Suppressor macrophage (primary cell): ENCODE data around the gene TEAD1.

ENCODE experiments used
- DNase-seq, 4 experiments: peaks; one replicate each; pipeline ENCODE4 v3.0.0-alpha.2; 2020 to 2022

Gene TEAD1

DNA sequence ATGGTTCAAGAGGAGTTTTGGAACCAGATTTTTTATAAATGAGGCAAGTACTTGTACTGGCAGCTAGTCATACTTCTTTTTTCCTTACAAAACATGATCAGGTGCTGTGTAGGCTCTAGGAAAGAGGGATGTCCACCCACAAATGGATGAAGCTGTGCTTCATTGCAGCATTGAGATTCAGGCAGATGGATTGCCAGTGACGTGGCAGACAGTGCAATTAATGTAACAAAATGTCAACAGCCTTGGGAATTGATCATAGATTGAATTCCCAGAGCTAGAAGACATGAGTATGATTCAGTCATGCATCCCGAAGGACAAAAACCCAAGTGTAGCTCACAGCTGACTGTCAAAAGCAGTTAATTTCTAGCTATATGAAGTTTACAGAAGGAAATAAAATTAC is 235.7 kb downstream of the TEAD1 start:
- no peak for DNase-seq

DNA sequence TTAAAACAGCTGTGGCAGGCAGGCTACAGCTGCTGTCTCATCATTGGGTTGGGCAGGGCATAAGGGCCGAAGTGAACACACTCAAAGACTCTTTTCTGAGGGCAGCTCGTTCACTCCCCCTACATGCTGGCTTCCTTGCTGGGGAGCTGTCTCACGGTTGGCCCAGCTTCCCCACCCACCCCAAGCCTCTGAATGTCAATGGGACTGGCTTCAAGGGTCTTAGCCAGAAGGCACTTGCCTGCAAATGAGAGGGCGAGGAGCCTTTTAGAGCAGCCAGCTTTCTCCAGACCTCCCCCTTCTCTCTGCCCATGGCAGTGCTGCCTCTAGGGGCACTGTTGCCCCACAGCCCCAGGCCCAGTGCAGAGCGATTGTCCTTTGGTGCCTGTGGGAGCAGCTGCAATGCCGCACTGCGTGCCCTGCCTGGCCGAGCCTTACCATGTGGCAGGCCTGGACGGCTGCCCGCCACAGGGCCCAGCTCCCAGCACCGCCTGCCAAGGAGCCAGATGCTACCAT is 240.2 kb downstream of the TEAD1 start:
- DNase-seq: peak in 3 of 4 experiments; percentile 4 to 13 (median 9)

DNA sequence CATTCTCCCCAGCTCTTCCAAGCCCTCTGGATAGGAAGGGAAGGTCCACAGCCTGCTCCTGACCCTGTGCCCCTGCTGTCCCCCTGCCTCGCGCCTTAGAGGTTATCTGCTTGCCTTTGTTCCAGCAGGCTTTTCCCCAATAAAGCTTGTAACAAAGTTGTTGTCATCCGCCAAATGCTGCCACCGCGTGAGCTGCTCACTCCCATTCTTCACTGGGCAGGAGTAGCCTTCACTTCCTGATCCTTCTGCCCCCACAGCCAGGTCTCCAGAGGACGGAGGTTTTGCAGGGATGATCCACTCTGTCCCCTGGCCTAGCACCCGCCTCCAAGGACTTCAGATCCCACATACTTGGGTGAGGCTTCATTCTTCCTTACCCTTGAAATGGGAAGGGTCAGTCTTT is 240.9 kb downstream of the TEAD1 start:
- no peak for DNase-seq

DNA sequence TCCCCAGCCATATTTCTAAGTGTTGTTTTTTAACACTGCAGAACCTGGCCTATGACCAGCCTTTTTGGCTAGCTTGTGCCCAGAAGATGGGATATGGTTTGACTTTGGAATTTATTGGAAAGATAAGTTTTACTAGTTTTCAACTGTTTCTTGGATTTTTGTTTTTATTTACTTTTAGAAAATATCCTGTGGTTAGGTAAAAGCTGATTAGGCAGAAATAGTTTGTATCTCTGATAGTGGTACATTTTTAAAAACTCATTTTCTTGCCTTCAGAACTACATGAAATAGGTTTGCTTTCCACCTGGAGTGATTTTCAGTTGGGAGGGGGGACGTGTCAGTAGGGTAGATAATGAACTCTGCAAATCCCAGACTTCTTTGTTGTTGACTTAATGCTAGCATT is 243.6 kb downstream of the TEAD1 start:
- DNase-seq: no peak

DNA sequence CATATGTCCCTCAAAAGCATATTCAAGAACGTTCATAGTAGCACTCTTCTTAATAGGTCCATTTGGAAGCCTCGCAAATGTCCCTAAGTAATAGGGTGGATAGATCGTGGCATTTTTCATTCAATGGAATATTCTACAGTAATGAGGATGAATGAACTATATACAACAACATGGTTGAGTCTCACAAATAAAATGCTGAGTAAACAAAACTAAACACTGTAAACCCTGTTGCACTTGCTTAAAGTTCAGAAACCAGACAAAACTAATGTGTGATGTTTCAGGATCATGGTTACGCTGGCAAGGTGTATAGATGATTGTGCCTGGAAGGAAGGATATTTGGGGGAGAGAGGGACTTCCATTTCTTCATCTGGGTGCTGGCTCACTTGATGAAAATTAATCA is 244.4 kb downstream of the TEAD1 start:
- DNase-seq: no peak

DNA sequence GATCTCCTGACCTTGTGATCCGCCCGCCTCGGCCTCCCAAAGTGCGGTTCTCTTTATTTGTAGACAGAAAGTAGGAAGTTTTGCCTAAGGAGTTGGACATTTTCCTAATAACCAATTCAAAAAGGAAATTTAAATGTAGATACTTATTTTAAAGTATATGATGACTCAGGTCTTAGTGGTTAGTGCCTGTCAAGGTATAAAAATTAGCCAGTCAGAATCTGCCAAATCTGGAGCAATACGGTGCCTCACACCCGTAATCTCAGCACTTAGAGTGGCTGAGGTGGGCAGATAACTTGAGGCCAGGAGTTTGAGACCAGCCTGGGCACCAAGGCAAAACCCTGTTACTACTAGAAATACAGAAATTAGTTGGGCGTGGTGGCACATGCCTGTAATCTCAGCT is 248.2 kb downstream of the TEAD1 start:
- DNase-seq: no peak

DNA sequence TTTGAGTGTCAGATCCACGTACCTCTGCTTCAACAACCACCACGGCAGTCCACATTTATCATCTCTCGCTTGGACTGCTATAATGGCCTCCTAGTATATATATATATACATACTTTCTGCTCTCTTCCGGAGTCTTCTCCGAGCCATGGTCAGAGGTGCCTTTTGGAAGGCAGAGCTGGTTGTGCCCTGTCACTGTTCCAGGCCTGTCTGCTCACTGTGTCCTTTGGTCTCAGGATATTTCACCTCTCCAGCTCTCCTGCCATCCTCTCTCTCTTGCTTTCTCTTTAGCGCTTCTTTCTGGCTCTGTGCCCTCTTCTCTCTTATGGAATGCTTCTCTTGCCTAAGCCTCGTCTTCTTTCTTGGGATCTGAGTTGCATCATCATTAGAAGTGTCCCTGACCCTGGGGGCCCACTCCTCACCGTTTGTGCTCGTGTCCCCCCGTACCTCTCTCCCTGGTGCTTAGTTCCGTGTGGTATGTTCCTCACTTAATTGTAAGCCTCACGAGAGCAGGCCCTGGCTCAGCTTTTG is 248.8 kb downstream of the TEAD1 start:
- DNase-seq: no peak

DNA sequence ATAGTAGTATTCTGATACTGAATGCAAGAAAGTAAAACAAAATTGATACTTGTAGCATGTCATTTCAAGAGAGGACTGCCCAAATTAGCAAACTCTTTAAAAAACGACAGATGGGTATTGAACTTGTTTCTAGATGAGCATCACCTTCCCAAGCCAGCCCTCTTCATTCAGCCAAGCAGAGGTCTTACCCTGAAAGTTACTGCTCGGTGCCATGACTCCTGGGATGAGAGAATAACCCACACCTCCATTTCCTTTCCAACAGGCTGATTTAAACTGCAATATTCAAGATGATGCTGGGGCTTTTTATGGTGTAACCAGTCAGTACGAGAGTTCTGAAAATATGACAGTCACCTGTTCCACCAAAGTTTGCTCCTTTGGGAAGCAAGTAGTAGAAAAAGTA is 250.4 kb downstream of the TEAD1 start:
- DNase-seq: no peak

DNA sequence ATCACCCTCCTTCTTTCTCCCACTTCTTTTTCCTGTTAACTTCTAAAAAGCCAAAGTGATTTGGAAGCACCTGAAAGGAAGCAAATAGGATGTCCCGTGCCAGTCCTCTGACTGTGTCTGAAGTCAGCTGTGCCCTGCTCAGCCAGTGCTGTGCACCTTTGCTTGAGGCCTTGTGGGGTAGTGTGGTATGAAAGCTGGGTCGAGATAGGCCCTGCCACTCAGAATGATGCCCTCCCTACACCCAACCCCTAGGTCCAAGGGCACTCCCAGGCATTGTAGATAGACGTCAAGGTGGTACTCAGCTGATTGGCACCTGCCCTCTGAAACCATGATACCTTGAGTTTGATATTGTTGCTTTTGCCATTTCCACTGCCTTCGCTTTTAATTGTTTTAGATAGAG is 251.3 kb downstream of the TEAD1 start:
- no peak for DNase-seq

DNA sequence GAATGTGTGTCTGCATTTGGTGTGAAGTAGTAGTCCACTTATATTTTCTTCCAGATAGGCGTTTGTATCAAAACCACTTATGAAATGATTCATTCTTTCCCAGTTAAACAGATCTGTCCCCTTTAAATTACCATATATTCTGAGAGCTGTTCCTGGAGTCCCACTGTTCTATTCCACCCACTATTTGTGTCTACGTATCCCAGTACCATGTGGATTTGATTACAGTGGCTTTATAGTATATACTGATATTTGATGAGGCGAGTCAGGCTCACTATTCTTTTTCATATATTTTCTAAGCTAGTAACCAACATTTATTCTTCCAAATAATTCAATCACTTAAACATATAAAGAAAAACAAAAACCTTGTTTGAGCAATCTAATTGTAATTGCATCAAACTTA is 253.0 kb downstream of the TEAD1 start:
- DNase-seq: no peak

DNA sequence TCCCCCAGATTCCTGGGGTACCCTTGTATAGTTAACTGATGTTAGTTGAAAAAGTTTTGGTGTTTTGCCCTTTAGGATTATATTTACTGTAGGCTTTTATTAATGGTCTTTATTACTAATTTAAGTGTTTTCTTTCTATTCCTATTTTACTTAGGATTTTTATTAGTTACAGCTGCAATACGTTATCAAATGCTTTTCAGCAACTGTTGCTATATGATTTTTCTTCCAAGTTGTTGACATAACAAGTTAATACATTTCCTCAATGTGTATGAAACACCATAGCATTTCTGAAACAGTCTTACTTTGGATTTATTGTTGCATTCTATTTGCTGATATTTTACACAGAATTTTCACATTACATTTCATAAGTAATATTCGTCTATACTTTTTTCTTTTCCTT is 253.7 kb downstream of the TEAD1 start:
- DNase-seq: no peak

DNA sequence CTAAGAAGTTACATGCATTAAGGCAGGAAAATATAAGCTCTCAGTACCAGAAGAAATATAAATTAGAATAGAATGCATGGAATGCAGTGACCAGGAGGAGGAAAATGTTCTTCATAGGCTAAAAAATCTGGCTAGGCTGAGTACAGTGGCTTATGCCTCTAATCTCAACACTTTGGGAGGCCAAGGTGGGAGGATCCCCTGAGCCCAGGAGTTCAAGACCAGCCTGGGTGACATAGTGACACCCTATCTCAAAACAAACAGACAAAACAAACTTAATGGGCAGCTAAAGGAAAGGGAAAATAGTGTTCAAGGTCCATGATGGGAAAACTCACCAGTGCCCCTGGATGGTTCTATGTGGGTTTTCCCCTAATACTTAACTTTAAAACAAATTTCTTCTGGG is 256.6 kb downstream of the TEAD1 start:
- no peak for DNase-seq

DNA sequence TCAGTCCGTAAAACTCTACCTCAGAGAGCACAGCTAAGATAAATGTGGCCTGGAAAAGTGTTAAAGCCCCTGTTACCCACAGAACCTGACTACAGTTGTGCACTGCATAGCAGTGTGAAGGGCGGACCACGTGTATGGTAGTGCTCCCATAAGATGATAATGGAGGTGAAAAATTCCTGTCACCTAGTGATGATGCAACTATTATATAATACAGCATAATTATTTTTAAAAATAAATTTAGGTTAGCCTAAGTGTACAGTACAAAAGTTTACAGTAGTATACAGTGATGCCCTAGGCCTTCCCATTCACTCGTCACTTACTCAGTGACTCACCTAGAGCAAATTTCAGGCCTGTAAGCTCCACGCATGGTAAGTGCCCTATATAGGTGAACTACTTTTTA is 258.3 kb downstream of the TEAD1 start:
- no peak for DNase-seq

DNA sequence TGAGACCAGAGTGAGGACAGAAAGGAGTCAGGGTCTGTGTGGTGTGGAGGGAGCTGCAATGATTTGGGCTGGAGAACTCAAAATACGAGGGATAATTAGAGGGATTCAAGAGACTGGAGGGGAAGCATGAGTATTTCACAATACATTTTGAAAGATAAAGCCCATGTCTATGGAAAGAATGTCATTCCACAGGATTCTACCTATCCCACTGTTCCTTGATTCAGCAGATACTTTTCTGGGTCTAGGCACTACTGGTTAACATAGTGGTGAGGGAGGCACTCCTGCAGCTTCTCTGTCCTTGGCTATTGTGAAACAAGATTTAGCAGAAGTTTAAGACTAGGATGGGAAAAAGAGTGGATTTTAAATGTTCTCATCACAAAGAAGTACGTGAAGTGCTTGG is 262.0 kb downstream of the TEAD1 start:
- no peak for DNase-seq

DNA sequence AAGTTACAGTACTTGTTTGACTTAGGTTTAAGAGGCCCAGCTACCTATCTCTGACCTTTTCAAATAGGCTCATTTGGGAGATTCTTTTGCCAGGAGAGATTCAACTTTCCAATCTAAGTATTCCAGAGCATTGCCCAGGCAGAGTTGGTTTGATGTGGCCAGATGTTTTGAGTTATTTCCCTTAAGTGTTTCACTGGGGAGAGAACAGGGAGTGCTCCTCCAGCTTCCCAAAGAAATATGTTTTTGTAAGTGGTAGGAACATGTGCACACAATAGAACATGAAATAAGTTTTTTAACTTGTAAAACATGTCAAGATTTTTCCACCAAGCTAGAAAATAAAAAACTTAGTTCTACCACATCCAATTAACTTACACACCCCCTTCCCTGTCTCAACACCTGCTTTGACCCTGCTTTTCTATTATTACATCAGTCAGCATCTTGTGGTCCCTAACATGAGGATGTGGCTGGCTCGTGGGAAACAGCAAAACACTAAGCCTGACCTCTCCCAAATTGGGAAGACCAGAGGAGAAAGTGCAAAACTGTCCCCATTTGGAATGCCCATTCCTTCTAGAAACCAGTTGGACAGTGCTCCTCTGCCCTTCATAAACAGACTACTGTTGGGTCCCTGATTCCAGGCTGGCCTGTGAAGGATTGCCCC is 264.5 kb downstream of the TEAD1 start:
- no peak for DNase-seq

DNA sequence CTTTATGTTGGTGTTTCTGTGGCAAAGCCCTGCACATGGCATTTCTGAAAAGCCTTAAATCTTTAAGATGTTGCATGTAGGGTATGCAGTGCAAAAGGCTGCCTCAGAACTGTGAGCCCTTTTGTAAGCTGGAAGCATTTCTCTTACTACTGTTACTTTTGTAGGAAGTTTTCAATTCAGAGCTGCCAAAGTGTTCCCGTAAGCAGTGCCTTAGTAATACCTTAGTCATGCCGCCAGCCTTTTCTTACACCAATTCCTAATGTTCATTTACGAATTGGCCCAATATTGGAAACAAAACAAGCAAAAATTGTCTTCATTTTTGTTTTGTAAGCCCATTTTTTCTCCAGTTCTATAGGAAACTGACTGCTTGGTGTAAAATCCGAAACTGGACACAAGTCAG is 267.4 kb downstream of the TEAD1 start:
- no peak for DNase-seq

DNA sequence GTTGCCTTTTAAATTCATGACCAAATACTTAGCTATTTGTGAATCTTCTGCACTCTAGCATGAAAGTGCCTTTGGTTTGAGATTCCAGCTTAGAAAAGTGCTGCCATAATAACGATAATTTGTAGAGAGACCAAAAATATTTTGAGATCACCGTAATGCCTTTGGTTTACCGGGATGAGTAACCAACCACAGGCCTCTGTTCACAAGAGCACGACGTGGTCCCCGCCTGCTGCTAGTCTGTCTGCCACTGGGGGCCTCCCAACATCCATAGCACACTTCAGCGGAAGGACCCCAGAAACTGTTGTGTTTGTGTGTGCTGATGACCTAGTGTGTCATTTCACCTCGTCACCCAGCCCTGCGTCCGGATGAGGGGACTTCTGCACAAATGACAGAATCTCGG is 267.9 kb downstream of the TEAD1 start:
- DNase-seq: no peak

DNA sequence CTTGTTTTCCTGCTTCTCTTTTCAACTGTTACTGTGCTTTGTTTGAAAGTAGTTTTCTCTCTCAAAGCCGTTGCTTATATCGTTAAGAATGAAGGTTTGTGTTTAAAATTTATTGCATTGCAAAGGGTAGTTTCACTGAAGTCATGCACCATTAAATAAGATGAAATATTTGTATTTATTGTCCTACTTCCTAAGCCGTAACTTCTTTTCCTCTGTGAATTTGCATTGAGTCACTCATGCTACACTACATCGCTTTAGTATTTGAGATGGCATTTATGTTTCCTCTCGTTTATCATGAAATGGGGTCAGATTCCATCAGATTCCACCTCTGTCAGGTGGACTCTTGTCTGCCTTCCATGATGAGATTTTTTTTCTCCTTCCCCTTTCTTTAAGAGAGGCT is 269.1 kb downstream of the TEAD1 start:
- DNase-seq: no peak

DNA sequence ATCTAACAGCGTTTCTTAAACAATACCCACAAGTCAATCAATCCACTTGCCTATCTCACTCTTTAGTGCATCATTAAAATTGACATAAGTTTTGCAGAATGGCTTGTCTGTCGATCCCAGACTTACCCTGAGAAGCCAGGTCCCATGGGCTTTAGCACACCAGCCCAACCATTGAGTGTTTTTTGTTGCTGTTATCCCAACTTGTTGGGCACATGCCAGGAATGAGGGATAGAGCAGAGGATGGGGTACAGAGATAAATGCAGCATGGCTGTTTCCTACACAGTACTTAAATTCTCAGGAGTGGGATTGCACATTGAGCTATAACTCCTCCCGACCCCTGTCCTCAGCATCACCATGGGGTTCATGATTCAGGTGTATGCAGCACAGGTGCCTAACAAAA is 270.7 kb downstream of the TEAD1 start:
- DNase-seq: no peak

DNA sequence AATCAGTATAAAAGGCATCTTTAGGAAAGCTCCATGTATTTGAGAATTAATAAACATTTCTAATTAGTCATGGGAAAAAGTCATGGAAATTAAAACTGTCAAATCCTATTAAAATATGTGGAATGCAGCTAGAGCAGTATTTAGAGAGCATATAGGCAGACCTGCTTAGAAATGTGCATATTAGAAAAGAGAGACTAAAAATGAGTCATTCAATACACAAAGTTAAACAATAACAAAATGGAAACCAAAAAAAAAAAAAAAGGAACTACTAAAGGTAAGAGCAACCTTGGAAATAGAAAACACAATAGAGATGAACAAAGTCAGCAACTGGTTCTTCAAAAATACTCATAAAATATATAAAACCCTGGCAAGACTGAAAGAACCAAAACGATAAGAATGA is 275.2 kb downstream of the TEAD1 start:
- DNase-seq: no peak

DNA sequence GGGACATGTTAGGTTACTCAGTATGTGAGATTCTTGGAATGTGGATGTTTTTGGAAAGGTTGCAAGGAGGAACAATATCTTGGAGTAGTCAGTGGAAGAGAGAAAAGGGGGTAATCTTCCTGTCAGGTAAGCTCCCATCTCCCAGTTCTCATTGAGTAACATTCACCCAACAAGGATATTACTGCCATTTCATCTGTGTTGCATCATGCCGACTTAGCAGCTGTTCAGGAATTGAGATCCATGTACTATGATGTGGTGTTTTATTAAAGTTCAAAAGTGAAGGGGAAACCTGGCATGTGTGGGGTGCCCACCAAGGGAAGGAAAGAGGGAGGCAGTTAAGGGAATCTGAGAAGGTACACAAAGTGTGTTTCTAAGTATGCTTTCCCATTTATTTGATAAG is 276.4 kb downstream of the TEAD1 start:
- no peak for DNase-seq

DNA sequence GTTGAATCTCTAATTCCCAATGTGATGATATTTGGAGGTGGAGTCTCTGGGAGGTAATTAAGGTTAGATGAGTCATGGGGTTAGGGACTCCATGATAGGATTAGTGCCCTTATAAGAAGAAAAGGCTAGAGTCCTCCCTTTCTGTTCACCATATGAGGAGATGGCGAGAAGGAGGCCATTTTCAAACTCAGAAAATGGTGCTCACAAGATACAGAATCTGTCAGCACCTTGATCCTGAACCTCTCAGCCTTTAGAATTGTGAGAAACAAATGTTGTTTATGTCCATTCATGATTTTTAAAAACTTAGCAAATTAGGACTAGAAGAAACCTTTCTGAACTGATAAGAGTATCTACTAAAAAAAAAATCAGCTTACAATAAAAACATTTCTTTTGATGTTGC is 277.2 kb downstream of the TEAD1 start:
- no peak for DNase-seq

DNA sequence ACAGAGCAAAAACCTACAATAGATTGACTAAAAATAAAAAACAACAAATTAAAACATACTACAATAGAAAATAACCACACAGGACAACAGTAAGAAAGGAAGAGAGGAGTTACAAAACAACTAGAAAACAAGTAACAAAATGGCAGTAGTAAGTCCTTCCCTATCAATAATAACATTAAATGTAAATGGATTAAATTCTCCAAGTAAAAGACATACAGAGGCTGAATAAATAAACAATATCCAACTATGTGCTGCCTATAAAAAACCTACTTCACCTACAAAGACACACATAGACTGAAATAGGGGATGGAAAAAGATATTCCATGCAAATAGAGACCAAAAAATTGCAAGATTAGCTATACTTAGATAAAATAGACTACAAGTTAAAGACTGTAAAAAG is 277.9 kb downstream of the TEAD1 start:
- DNase-seq: no peak

DNA sequence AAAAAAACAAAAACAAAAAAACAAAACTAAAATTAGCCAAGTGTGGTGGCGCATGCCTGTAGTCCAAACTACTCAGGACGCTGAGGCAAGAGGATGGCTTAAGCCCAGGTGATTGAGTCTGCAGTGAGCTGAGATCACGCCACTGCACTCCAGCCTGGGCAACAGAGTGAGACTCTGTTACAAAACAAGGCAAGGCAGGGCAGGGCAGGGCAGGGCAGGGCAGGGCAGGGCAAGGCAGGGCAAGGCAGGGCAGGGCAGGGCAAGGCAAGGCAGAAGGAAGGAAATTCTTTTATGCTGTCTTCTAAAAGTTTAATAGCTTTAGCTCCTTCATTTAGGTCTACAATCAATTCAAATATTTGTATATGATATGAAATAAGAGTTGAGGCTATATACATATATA is 284.8 kb downstream of the TEAD1 start:
- DNase-seq: no peak

DNA sequence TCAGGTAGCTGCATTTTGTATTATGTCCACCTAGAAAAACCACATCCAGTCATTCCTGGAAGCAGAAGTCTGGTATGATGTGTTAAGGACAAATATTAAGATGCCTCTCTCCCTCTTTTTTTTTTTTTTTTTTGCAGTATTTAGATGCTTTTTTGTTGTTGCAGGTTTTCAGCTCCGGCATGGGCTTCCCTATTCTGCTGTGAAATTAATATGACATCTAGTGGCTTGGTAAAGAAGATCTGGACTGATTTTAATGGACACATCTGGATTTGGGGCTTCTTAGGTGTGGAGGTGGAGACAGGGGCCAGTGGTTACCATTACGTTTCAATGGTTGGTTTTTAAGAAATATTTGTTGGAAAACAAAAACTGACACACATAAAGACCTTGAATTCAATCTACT is 287.4 kb downstream of the TEAD1 start:
- DNase-seq: no peak
